ENCODE measurements around the gene RAB15.

The RAB15 gene

GRCh38 chr14:64958201-64958600 is 13.9 kb downstream of the RAB15 start:
- no peaks in the 10 kb centered on the region for H3K9me3 ChIP-seq (replicated peaks; ENCODE audit: insufficient read depth, low read length)
- no peaks in the 10 kb centered on the region for H3K4me1 ChIP-seq (ENCODE audit: low read length)
- H3K27ac ChIP-seq (ENCODE audit: low read length), result no peak overlapping the region
- H3F3A ChIP-seq (ENCODE audit: insufficient read depth, low read length), result no peaks in the 10 kb centered on the region
- no peak overlapping the region for H3K4me3 ChIP-seq (ENCODE audit: low read length)
- no peaks in the 10 kb centered on the region for H3K9me2 ChIP-seq (replicated peaks; ENCODE audit: insufficient read depth, low read length)
- no peak overlapping the region for H2AFZ ChIP-seq (ENCODE audit: low read length)
- no peaks in the 10 kb centered on the region for H4K20me1 ChIP-seq (ENCODE audit: insufficient read depth, low read length)
- TF ChIP-seq, protein P1, sequence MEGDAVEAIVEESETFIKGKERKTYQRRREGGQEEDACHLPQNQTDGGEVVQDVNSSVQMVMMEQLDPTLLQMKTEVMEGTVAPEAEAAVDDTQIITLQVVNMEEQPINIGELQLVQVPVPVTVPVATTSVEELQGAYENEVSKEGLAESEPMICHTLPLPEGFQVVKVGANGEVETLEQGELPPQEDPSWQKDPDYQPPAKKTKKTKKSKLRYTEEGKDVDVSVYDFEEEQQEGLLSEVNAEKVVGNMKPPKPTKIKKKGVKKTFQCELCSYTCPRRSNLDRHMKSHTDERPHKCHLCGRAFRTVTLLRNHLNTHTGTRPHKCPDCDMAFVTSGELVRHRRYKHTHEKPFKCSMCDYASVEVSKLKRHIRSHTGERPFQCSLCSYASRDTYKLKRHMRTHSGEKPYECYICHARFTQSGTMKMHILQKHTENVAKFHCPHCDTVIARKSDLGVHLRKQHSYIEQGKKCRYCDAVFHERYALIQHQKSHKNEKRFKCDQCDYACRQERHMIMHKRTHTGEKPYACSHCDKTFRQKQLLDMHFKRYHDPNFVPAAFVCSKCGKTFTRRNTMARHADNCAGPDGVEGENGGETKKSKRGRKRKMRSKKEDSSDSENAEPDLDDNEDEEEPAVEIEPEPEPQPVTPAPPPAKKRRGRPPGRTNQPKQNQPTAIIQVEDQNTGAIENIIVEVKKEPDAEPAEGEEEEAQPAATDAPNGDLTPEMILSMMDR (IDR thresholded peaks at IDR 0.05; ENCODE audit: low read length), result no peak
- no peak overlapping the region for H3K9ac ChIP-seq (ENCODE audit: low read length)
- no peak for DNase-seq
- no peaks in the 10 kb centered on the region for H3K27me3 ChIP-seq (replicated peaks; ENCODE audit: insufficient read depth, low read length)
- H3K36me3 ChIP-seq (replicated peaks; ENCODE audit: insufficient read depth, low read length), result no peaks in the 10 kb centered on the region
- no peaks in the 10 kb centered on the region; the same call in none of the 2 replicates for H3K79me2 ChIP-seq (ENCODE audit: low read length)
- H3K4me2 ChIP-seq (ENCODE audit: low read depth, low read length), result no peak overlapping the region

GRCh38 chr14:64956697-64957406 is 15.3 kb downstream of the RAB15 start:
- no peak overlapping the region for H3K4me3 ChIP-seq (ENCODE audit: low read length)
- no peaks in the 10 kb centered on the region for H4K20me1 ChIP-seq (ENCODE audit: insufficient read depth, low read length)
- H3K27ac ChIP-seq (ENCODE audit: low read length), result no peak overlapping the region
- H3K4me2 ChIP-seq (ENCODE audit: low read depth, low read length), result no peak overlapping the region
- TF ChIP-seq EZH2phosphoT487 (IDR thresholded peaks at IDR 0.05; ENCODE audit: low read length), result no peak
- TF ChIP-seq, protein P1 (IDR thresholded peaks at IDR 0.05; ENCODE audit: low read length), result no peak
- TF ChIP-seq EZH2 (optimal IDR thresholded peaks at IDR 0.05; ENCODE audit: low read depth, low read length), result no peak
- no peaks in the 10 kb centered on the region; the same call in none of the 2 replicates for H3K79me2 ChIP-seq (ENCODE audit: low read length)
- H3K9ac ChIP-seq (ENCODE audit: low read length), result no peak overlapping the region
- no peak overlapping the region for H2AFZ ChIP-seq (ENCODE audit: low read length)
- H3K27me3 ChIP-seq (replicated peaks; ENCODE audit: insufficient read depth, low read length), result no peaks in the 10 kb centered on the region
- H3F3A ChIP-seq (ENCODE audit: insufficient read depth, low read length), result no peaks in the 10 kb centered on the region
- DNase-seq, result no peak
- H3K36me3 ChIP-seq (replicated peaks; ENCODE audit: insufficient read depth, low read length), result no peaks in the 10 kb centered on the region
- H3K9me3 ChIP-seq (replicated peaks; ENCODE audit: insufficient read depth, low read length), result no peaks in the 10 kb centered on the region
- H3K9me2 ChIP-seq (replicated peaks; ENCODE audit: insufficient read depth, low read length), result no peaks in the 10 kb centered on the region
- no peaks in the 10 kb centered on the region for H3K4me1 ChIP-seq (ENCODE audit: low read length)

DNA sequence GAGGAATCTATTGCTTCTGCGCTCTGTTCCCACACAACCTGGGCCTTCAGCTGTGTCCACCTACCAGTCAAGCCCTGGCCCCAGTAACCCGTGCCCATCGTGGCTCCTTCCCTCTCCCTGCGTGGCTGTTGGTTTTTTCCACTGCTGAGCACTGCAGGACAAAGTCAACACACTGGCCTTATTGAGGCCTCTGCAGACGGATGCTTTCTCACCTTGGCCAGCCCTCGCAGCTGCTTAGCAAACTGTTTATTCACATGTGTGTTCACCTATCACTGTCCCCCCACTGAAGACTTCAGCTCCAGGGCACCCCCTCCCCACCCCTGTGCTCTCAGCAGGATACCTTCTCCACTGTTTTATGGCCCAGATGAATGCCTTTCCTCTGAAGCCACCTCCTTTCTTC is 16.8 kb downstream of the RAB15 start:
- no peak overlapping the region for H3K4me2 ChIP-seq (ENCODE audit: low read depth, low read length)

More for the DNA sequence above, 16.8 kb downstream of the RAB15 start:
- H3K36me3 ChIP-seq (replicated peaks; ENCODE audit: insufficient read depth, low read length), result no peaks in the 10 kb centered on the region
- H3K9ac ChIP-seq (ENCODE audit: low read length), result no peak overlapping the region
- no peaks in the 10 kb centered on the region for H3K9me2 ChIP-seq (replicated peaks; ENCODE audit: insufficient read depth, low read length)
- no peaks in the 10 kb centered on the region for H3F3A ChIP-seq (ENCODE audit: insufficient read depth, low read length)
- H3K4me3 ChIP-seq (ENCODE audit: low read length), result no peak overlapping the region
- no peaks in the 10 kb centered on the region for H4K20me1 ChIP-seq (ENCODE audit: insufficient read depth, low read length)
- H3K4me1 ChIP-seq (ENCODE audit: low read length), result no peaks in the 10 kb centered on the region
- H3K9me3 ChIP-seq (replicated peaks; ENCODE audit: insufficient read depth, low read length), result no peaks in the 10 kb centered on the region
- H3K79me2 ChIP-seq (ENCODE audit: low read length), result no peaks in the 10 kb centered on the region; the same call in none of the 2 replicates
- no peak overlapping the region for H3K27ac ChIP-seq (ENCODE audit: low read length)
- no peaks in the 10 kb centered on the region for H3K27me3 ChIP-seq (replicated peaks; ENCODE audit: insufficient read depth, low read length)
- DNase-seq, result no peak
- no peak overlapping the region for H2AFZ ChIP-seq (ENCODE audit: low read length)
- TF ChIP-seq EZH2phosphoT487 (IDR thresholded peaks at IDR 0.05; ENCODE audit: low read length) (no peak), EZH2 (optimal IDR thresholded peaks at IDR 0.05; ENCODE audit: low read depth, low read length) (no peak)
- TF ChIP-seq, protein P1 (IDR thresholded peaks at IDR 0.05; ENCODE audit: low read length), result no peak
